ENCODE results near the gene ESRRA.
"Not testable (repeated sequence)": the region's sequence is repeated elsewhere in the genome, so short reads cannot be mapped to it uniquely, and the experiment has no call there.

The ESRRA gene

DNA sequence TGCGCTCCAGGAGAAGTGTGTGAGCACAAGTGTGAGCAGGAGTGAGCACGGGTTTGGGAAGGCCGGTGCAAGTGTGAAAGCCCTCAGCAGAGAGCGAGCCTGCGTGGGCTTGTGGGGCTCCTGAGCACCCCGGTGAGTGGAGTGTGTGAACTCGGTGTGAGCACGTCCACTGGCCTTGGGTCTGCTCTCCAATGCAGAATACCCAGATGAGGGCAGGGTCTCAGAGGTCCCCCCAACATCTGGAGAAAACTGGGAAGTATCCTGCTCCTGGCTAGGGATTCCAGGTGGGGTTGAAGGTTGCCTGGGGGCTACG lies 1.2 kb downstream of the ESRRA start:
- Mint-ChIP-seq H3K4me1 (peaks cover 25% of the 10 kb centered on the region), H3K9me3 (no peaks in the 10 kb centered on the region), H3K4me3 (peak overlapping the region; percentile 95), H3K27me3 (ENCODE audit: low read depth, poor library complexity) (peaks cover 28% of the 10 kb centered on the region), H3K36me3 (ENCODE audit: low read depth) (peaks cover 5% of the 10 kb centered on the region), H3K27ac (peak overlapping the region; percentile 97)
- no peak for DNase-seq
- TF ChIP-seq, protein P1, sequence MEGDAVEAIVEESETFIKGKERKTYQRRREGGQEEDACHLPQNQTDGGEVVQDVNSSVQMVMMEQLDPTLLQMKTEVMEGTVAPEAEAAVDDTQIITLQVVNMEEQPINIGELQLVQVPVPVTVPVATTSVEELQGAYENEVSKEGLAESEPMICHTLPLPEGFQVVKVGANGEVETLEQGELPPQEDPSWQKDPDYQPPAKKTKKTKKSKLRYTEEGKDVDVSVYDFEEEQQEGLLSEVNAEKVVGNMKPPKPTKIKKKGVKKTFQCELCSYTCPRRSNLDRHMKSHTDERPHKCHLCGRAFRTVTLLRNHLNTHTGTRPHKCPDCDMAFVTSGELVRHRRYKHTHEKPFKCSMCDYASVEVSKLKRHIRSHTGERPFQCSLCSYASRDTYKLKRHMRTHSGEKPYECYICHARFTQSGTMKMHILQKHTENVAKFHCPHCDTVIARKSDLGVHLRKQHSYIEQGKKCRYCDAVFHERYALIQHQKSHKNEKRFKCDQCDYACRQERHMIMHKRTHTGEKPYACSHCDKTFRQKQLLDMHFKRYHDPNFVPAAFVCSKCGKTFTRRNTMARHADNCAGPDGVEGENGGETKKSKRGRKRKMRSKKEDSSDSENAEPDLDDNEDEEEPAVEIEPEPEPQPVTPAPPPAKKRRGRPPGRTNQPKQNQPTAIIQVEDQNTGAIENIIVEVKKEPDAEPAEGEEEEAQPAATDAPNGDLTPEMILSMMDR (IDR thresholded peaks at IDR 0.05) = no peak

DNA sequence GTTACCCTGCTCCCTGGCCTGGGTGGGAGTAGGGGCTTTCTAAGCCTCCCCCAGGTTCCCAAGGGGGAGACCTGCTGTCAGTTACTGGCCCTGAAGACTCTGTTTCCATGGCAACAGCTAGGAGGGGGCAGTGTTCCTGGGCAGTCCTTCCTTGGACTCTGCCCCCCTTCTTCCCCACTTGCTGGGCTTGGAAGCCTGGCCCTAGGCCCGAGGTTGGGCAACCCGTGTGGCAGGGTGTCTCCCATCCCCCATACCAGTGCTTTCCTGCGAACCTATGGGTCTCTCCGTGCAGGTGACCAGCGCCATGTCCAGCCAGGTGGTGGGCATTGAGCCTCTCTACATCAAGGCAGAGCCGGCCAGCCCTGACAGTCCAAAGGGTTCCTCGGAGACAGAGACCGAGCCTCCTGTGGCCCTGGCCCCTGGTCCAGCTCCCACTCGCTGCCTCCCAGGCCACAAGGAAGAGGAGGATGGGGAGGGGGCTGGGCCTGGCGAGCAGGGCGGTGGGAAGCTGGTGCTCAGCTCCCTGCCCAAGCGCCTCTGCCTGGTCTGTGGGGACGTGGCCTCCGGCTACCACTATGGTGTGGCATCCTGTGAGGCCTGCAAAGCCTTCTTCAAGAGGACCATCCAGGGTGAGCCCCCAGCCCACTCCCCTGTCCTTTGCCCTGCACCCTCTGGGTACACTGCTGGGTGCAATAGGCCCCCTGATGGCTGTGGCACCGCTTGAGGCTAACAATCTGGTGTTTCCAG lies 1.7 kb downstream of the ESRRA start:
- no peak for DNase-seq
- Mint-ChIP-seq H3K4me3 (peak overlapping the region; percentile 95), H3K27ac (no peak overlapping the region)

DNA sequence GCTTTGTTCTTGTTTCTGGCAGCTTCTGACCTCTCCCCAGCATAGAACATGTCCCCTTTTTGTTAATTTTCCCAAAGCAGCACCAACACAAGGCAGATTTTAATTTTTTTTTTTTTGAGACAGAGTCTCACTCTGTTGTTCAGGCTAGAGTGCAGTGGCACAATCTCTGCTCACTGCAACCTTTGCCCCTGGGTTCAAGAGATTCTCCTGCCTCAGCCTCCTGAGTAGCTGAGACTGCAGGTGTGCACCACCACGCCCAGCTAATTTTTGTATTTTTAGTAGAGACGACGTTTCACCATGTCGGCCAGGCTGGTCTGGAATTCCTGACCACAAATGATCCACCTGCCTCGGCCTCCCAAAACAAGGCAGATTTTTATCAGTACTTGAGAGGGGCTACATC lies 2.5 kb downstream of the ESRRA start:
- H3K9me3 Mint-ChIP-seq; H3K36me3 Mint-ChIP-seq (ENCODE audit: low read depth); DNase-seq: not testable (repeated sequence)
- Mint-ChIP-seq H3K27ac (peak overlapping the region; percentile 72), H3K27me3 (ENCODE audit: low read depth, poor library complexity) (peaks cover 15% of the 10 kb centered on the region), H3K4me3 (peak overlapping the region; percentile 37), H3K4me1 (peaks cover 25% of the 10 kb centered on the region)

More for the DNA sequence above, 1.7 kb downstream of the ESRRA start:
- Mint-ChIP-seq H3K9me3 (no peaks in the 10 kb centered on the region), H3K4me1 (peaks cover 25% of the 10 kb centered on the region), H3K27me3 (ENCODE audit: low read depth, poor library complexity) (peaks cover 22% of the 10 kb centered on the region), H3K36me3 (ENCODE audit: low read depth) (peaks cover 5% of the 10 kb centered on the region)
- TF ChIP-seq, protein P1 (IDR thresholded peaks at IDR 0.05) = no peak

DNA sequence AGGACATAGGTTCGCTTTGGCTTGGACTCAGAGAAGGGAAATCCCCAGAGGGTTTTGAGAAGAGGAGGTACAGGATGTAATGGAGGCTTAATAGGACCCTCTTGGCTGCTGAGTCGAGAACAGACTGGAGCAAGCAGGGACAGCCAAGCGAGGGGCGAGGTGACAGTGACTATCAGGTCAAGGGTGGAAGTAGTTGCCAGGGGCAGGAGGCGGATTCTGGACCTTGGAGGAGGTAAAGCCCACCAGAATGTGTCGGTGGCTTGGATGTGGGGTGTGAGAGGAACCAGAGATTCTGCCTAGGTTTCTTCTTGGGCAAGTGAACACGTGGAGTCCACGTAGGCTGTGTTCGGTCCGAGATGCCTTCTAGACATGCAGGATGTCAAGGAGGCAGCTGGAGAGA lies 7.6 kb downstream of the ESRRA start:
- Mint-ChIP-seq H3K27ac (peak overlapping the region; percentile 95), H3K4me3 (no peak overlapping the region), H3K27me3 (ENCODE audit: low read depth, poor library complexity) (no peaks in the 10 kb centered on the region), H3K4me1 (peaks cover 12% of the 10 kb centered on the region), H3K9me3 (no peaks in the 10 kb centered on the region), H3K36me3 (ENCODE audit: low read depth) (peaks cover 5% of the 10 kb centered on the region)
- no peak for DNase-seq
- TF ChIP-seq, protein P1 (IDR thresholded peaks at IDR 0.05) = no peak

DNA sequence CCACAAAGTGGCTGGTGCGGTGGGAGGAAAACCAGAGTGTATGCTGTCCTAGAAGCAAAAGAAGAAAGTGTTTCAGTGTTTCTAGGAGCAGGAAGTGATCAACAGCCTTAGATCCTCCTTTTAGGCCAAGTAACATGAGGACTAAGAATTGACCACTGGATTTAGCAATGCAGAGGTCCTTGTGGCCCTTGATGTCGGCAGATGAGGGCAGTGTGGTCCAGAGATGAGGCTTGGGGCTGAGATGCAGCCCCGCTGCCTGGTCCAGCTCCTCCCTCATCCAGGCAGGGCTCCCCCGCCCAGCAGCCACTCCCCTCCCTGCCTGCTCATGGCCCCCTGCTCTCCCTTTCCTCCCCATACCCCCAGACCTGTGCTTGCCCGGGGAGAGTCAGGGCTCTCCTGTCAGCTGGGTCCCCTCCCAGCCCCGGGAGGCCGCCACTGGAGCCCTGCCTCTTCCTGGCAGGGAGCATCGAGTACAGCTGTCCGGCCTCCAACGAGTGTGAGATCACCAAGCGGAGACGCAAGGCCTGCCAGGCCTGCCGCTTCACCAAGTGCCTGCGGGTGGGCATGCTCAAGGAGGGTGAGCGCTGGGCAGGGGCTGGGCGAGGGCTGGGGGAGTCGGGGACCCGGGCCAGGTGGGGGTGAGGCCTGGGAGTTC lies 8.3 kb downstream of the ESRRA start:
- no peak for DNase-seq
- Mint-ChIP-seq H3K4me3 (no peak overlapping the region), H3K27ac (peak overlapping the region; percentile 95), H3K36me3 (ENCODE audit: low read depth) (peaks cover 5% of the 10 kb centered on the region), H3K27me3 (ENCODE audit: low read depth, poor library complexity) (no peaks in the 10 kb centered on the region), H3K9me3 (no peaks in the 10 kb centered on the region), H3K4me1 (peaks cover 12% of the 10 kb centered on the region)
- TF ChIP-seq, protein P1 (IDR thresholded peaks at IDR 0.05) = no peak

DNA sequence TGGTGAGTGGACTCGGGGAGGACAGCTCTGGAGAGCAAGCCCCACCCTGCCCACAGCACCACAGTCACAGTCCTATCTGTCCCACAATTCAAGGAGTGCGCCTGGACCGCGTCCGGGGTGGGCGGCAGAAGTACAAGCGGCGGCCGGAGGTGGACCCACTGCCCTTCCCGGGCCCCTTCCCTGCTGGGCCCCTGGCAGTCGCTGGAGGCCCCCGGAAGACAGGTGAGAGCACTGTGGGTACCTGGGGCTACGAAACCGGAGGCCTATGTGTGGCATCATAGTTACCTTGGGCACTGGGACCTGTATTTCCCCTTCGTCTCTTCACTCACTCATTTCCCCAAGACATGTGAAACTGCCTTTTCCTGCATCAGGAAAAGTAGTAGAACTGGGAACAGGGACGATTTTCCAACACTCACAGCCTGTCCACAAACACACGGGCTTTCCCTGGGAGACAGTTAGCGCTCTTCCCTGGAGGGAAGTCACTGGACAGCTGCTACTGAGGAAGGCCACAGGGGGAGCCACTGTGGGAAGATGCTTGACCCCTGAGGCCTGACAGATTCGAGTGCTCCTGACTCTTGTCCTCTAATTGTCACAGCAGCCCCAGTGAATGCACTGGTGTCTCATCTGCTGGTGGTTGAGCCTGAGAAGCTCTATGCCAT lies 9.0 kb downstream of the ESRRA start:
- Mint-ChIP-seq H3K9me3 (no peaks in the 10 kb centered on the region), H3K27me3 (ENCODE audit: low read depth, poor library complexity) (no peaks in the 10 kb centered on the region), H3K4me1 (peaks cover 18% of the 10 kb centered on the region), H3K36me3 (ENCODE audit: low read depth) (peaks cover 5% of the 10 kb centered on the region), H3K27ac (peak overlapping the region; percentile 83), H3K4me3 (no peak overlapping the region)
- TF ChIP-seq, protein P1 (IDR thresholded peaks at IDR 0.05) = peak; percentile 7
- no peak for DNase-seq

All from nephron progenitor cell (in vitro differentiated cells).